Large intestine (tissue), 3 donors: ENCODE data around the gene CMA1. TPM values are rescaled to one million over a fixed set of nuclear protein-coding genes. Genes with fewer than 3 reads are reported as not detected.
"Not testable (repeated sequence)": the region's sequence is repeated elsewhere in the genome, so short reads cannot be mapped to it uniquely, and the experiment has no call there.

ENCODE experiments used
- DNase-seq, 2 donors: peaks; one replicate each; pipeline versions ENCODE4 v3.0.0 to v3.0.0-alpha.2; 2013
- H3K27ac ChIP-seq: one replicate; pipeline ENCODE4 v1.5.1; 2013; ENCODE audit warnings: low read length
- H3K27me3 ChIP-seq: 2 replicates; pipeline ENCODE4 v1.6.1; 2013; ENCODE audit warnings: low read length; ENCODE audit not compliant: control insufficient read depth, insufficient read depth
- H3K36me3 ChIP-seq: 2 replicates; pipeline ENCODE4 v1.6.1; 2013; ENCODE audit warnings: low read length; ENCODE audit not compliant: control insufficient read depth, insufficient read depth
- H3K4me1 ChIP-seq: one replicate; pipeline ENCODE4 v1.6.1; 2013; ENCODE audit warnings: low read length; ENCODE audit not compliant: control insufficient read depth, insufficient read depth
- H3K4me3 ChIP-seq: one replicate; pipeline ENCODE4 v1.5.1; 2013; ENCODE audit warnings: low read length
- H3K9me3 ChIP-seq: one replicate; pipeline ENCODE4 v1.6.1; 2013; ENCODE audit warnings: mild to moderate bottlenecking, low read depth, low read length, moderate library complexity; ENCODE audit not compliant: control insufficient read depth
- WGBS: methylation state at CpG from one replicate; pipeline ENCODE4 v1.1.5; 2013; ENCODE audit warnings: low lambda C conversion rate; ENCODE audit not compliant: insufficient coverage; 5-methylcytosine and 5-hydroxymethylcytosine counted together
- polyA plus RNA-seq: library from polyadenylated mRNA; unstranded; fragments of 120-200 nt; gene quantifications from one replicate; pipeline ENCODE4 v1.2.1, GENCODE V29; 2013

The CMA1 gene
- polyA plus RNA-seq, 1 donor, result not detected

DNA sequence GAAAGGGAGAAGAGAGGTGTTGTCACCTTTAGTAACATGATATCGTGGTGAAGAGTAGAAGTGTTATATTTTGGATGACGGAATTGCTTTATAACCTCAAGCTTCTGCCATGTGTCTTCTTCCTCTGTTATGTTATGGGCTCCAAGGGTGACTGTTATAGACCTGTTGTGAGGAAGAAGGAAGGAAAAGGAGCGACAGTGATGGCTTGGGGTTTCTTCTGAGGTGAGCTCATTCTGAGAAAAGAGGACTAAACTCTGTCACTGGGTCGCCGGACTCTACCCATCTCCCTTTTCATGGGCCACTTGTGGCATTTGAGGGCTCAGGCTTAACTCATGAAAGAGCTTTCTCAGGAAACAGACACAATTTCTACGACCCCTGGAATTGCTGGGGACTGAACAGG lies 1.6 kb downstream of the CMA1 start:
- no peak overlapping the region for H3K27ac ChIP-seq
- DNase-seq, result no peak
- no CpG with 5 or more reads among the region's 6 CpGs for WGBS
- H3K9me3 ChIP-seq, result no peaks in the 10 kb centered on the region
- no peaks in the 10 kb centered on the region for H3K4me1 ChIP-seq
- H3K36me3 ChIP-seq, result no peaks in the 10 kb centered on the region
- no peaks in the 10 kb centered on the region for H3K27me3 ChIP-seq
- H3K4me3 ChIP-seq, result no peak overlapping the region

DNA sequence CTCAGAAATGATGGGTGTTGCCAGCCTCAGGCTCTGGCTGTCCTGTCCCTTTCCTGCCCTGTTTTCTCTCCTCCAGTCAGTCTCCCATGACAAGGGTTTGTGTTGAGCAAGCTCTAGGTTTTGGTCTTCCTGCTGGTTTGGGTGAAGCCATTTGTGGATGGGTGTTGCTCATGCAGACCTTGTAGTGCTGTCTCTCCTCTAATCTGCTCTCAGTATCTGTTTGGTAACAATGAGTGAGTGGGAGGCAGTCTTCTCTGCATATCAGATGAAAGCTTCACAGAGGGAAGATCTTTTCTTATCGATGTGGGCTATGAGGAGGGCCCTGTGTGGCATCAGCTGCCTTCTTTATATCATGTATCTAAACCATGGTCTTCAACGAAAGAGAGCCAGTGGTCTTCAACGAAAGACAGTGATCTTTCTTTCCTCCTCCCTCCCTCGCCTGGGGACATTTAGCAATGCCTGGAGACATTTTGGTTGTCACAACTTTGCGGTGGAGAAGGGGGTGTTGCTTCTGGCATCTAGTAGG lies 3.6 kb downstream of the CMA1 start:
- no peaks in the 10 kb centered on the region for H3K9me3 ChIP-seq
- H3K4me1 ChIP-seq, result no peaks in the 10 kb centered on the region
- no peak overlapping the region for H3K4me3 ChIP-seq
- WGBS, result no CpG with 5 or more reads among the region's 5 CpGs
- H3K27me3 ChIP-seq, result no peaks in the 10 kb centered on the region
- DNase-seq, result no peak
- no peak overlapping the region for H3K27ac ChIP-seq
- H3K36me3 ChIP-seq, result no peaks in the 10 kb centered on the region

DNA sequence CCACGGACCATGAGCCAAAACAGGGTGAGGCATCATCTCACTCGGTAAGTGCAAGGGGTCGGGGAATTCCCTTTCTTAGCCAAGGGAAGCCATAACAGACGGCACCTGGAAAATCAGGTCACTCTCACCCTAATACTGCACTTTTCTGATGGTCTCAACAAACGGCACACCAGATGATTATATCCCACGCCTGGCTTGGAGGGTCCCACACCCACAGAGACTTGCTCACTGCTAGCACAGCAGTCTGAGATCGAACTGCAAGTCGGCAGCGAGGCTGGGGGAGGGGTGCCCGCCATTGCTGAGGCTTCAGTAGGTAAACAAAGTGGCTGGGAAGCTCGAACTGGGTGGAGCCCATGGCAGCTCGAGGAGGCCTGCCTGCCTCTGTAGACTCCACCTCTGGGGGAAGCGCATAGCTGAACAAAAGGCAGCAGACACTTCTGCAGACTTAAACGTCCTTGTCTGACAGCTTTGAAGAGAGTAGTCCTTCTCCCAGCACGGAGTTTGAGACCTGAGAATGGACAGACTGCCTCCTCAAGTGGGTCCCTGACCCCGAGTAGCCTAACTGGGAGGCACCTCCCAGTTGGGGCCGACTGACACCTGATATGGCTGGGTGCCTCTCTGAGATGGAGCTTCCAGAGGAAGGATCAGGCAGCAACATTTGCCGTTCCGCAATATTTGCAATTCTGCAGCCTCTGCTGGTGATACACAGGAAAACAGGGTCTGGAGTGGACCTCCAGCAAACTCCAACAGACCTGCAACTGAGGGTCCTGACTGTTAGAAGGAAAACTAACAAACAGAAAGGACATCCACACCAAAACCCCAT lies 16.3 kb downstream of the CMA1 start:
- DNase-seq, H3K4me1 ChIP-seq, H3K27ac ChIP-seq, H3K27me3 ChIP-seq, H3K9me3 ChIP-seq, H3K4me3 ChIP-seq, H3K36me3 ChIP-seq: not testable (repeated sequence)
- WGBS, result no CpG with 5 or more reads among the region's 19 CpGs

DNA sequence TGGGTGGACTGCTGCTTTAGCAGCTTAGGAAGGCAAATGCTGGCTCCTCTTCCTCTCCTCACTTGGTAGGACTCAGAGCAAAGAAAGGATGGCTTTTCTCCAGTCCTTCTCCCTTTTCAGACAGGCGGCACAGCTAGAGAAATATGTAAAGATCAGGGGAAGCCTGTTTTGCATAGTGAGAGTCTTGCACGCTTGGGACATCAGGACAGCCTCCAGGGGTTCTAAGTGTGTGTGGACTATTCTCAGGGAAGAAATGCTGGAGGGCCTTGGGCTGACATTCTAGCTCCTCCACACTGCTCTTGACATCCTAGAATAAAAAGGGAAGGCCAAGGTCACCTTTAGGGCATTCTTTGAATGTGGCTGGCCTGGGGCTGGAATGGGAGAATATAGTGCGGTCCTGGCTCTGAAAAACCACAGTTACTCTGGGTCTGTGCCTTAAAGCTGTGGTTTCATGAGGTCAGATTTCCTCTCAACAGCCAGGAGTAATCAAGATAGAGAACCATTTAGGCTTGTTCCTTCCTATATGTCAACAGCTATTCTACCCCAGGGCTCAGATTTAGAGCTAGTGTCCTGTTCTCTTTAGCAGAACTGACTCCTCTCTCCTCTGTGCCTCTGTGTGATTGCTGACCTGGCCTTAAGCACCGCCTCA lies 24.3 kb downstream of the CMA1 start:
- WGBS, result no CpG with 5 or more reads among the region's 4 CpGs
- no peaks in the 10 kb centered on the region for H3K9me3 ChIP-seq

DNA sequence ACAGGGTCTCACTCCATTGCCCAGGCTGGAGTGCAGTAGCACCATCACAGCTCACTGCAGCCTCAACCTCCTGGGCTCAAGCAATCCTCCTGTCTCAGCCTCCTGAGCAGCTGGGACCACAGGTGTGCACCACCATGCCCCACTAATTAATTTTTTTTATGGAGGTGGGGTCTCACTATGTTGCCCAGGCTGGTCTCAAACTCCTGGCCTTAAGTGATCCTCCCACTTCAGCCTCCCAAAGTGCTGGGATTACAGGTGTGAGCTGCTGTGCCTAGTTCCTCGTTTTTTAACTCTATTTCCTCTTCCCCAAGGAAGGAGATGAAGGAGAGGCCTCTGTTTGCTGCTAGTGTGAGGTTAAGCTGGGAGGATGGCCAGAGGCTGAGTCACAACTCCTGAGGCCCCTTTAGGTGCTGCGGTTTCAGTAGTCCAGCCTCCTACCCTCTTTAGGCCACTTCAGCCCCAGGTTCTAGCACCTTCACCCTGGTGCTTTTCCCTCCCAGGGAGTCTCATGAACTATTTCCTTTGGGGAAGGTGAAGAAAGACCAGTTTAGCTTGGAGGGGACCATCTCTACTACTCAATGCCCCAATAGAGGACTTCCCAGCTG lies 25.3 kb downstream of the CMA1 start:
- H3K27ac ChIP-seq, DNase-seq, H3K9me3 ChIP-seq, H3K27me3 ChIP-seq, H3K4me3 ChIP-seq, H3K4me1 ChIP-seq, H3K36me3 ChIP-seq: not testable (repeated sequence)
- WGBS, result no CpG with 5 or more reads among the region's 2 CpGs

More for the DNA sequence above, 24.3 kb downstream of the CMA1 start:
- H3K36me3 ChIP-seq, result no peaks in the 10 kb centered on the region
- H3K27ac ChIP-seq, result no peak overlapping the region
- H3K27me3 ChIP-seq, result no peaks in the 10 kb centered on the region
- H3K4me3 ChIP-seq, result no peak overlapping the region
- DNase-seq, result no peak
- no peaks in the 10 kb centered on the region for H3K4me1 ChIP-seq

DNA sequence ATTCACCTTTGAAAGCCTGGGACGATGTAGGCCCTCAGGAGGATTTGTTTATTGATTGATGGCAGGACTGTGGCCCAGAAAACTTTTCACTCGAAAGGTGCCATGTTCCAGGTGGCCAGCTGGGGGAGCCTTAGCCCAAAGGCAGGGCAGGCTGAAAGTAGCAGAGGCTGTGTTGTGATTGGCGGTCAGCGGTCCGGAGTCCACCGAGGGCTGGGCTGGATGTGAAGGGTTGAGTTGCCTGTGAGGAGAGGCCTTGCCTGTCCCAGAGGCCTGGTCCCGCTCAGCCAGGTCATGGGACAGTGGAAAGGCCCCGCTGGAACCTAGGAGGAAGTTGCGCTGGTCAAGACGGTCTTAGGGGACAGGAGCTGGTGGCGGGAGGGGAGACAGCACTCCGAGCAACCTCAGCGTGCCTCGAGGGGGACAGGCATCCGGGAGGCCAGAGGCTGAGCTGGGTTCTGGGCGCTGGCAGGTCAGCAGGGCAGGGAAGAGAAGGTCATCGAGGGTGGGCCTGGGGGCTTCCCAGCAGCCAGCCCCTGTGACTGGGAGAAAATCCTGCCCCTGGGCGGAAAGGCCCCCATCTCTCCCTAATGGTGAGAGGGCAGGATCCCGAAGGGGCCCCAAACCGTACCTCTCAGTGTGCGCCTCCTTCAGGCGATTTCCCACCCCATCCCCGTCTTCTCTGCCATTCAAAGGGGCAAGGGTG lies 26.3 kb downstream of the CMA1 start:
- Histone ChIP-seq H3K4me3 (no peak overlapping the region), H3K27me3 (no peaks in the 10 kb centered on the region)

DNA sequence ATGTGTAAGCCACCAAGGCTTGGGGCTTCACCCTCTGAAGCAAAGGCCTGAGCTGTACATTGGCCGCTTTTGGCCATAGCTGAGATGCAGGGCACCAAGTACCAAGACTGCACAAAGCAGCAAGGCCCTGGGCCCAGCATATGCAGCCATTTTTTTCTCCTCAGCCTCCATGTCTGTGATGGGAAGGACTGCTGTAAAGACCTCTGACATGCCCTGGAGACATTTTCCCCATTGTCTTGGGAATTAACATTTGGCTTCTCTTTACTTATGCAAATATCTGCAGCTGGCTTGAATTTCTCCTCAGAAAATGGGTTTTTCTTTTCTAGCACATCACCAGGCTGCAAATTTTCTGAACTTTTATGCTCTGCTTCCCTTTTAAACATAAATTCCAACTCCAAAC lies 28.1 kb downstream of the CMA1 start:
- WGBS, result no CpG with 5 or more reads among the region's 1 CpG
- not testable (repeated sequence) for DNase-seq, H3K4me1 ChIP-seq, H3K9me3 ChIP-seq, H3K27ac ChIP-seq, H3K36me3 ChIP-seq, H3K27me3 ChIP-seq, H3K4me3 ChIP-seq

More for the DNA sequence above, 26.3 kb downstream of the CMA1 start:
- no peaks in the 10 kb centered on the region for H3K4me1 ChIP-seq
- H3K36me3 ChIP-seq, result no peaks in the 10 kb centered on the region
- WGBS, result 50% methylated on average over 1 of the region's 23 CpGs
- no peaks in the 10 kb centered on the region for H3K9me3 ChIP-seq
- peak; percentile 65 to 78 for DNase-seq
- no peak overlapping the region for H3K27ac ChIP-seq

DNA sequence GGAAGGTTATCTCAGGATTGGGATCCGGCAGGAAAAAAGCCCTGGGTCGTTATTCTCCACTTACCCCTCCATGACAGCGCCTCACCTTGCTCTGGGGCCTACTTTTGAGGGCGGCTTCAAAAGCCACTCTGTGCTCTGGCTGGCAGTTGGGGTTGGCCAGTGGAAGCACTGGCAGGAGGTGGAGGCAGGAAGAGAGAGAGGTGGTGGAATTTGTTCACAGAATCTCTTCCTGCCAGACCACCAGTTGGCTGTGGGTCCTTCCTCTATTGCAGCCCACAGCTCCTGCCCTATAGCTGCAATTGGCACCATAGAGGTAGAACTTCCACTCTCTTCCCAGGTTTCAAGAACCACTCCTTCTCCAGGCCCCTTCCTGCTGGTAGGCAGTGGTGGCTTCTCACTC lies 32.8 kb downstream of the CMA1 start:
- Histone ChIP-seq H3K9me3 (peaks cover 5% of the 10 kb centered on the region), H3K27me3 (no peaks in the 10 kb centered on the region), H3K4me3 (no peak overlapping the region), H3K4me1 (no peaks in the 10 kb centered on the region), H3K27ac (no peak overlapping the region), H3K36me3 (no peaks in the 10 kb centered on the region)
- DNase-seq, result no peak
- no CpG with 5 or more reads among the region's 4 CpGs for WGBS

DNA sequence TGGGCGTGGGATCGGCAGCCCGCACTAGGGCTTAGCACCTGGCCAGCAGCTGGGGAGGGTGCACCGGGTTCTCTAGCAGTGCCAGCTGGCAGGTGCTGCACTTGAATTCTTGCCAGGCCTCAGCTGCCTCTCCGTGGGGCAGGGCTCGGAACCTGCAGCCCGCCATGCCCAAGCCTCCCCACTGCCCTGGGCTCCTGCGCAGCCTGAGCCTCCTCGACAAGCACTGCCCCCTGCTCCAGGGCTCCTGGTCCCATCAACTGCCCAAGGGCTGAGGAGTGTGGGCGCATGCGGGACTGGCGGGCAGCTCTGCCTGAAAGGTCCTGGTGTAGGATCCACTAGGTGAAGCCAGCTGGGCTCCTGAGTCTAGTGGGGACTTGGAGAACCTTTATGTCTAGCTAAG lies 34.9 kb downstream of the CMA1 start:
- Histone ChIP-seq H3K9me3 (peaks cover 5% of the 10 kb centered on the region), H3K4me3 (no peak overlapping the region), H3K4me1 (no peaks in the 10 kb centered on the region), H3K27ac (no peak overlapping the region), H3K36me3 (no peaks in the 10 kb centered on the region), H3K27me3 (no peaks in the 10 kb centered on the region)
- no peak for DNase-seq
- WGBS, result no CpG with 5 or more reads among the region's 12 CpGs

DNA sequence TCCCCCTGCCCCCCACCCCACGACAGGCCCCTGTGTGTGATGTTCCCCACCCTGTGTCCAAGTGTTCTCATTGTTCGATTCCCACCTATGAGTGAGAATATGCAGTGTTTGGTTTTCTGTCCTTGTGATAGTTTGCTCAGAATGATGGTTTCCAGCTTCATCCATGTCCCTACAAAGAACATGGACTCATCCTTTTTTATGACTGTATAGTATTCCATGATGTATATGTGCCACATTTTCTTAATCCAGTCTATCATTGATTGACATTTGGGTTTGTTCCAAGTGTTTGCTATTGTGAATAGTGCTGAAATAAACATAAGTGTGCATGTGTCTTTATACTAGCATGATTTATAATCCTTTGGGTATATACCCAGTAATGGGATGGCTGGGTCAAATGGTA lies 37.6 kb downstream of the CMA1 start:
- not testable (repeated sequence) for H3K9me3 ChIP-seq, H3K27me3 ChIP-seq, H3K36me3 ChIP-seq, H3K4me1 ChIP-seq, DNase-seq, H3K27ac ChIP-seq, H3K4me3 ChIP-seq
- no CpG with 5 or more reads among the region's 2 CpGs for WGBS
